GM19035 (cell line): ENCODE measurements around the gene AFG3L2.

Source experiments
- ATAC-seq: cut with Tn5 transposase; IDR thresholded peaks from one replicate; pipeline ENCODE4 v1.9.1; 2021; ENCODE audit not compliant: unreplicated experiment

The AFG3L2 gene

GRCh38 chr18:12362473-12363174 lies 14.4 kb downstream of the AFG3L2 start:
- ATAC-seq: no peak

GRCh38 chr18:12361770-12362378 lies 15.2 kb downstream of the AFG3L2 start:
- ATAC-seq: no peak

DNA sequence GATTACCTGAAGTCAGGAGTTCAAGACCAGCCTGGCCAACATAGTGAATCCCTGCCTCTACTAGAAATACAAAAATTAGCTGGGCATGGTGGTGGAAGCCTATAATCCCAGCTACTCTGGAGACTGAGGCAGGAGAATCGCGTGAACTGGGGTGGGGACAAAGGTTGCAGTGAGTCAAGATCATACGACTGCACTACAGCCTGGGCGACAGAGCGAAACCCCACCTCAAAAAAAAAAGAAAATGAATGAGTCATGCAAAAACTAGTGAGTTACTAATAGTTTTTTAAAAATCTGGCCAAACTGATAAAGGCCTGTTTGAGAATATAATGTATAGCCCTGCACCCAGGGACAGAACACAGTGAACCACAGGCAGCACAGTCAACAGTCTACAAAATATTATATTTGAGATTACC lies 17.5 kb downstream of the AFG3L2 start:
- no peak for ATAC-seq

DNA sequence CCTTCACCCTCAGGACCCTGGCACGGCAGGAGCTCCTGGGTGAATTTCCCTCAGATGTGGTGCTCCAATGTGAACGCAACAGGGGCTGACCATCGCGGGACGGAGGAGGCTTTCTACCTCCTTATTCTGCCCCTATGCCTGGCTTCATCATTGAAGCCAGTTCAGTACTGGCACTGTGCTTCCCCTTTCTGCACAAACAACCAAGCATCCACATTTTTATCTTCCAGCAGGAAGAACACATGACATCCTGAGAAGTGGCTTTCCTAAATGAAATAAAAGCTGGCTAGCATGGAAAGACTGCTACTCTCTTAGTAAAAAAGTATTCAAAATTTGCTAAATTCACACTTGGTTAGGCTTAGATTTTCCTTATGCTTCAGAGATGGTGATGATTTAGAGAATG lies 24.8 kb downstream of the AFG3L2 start:
- ATAC-seq: no peak

GRCh38 chr18:12347895-12348294 lies 29.1 kb downstream of the AFG3L2 start:
- ATAC-seq: no peak

DNA sequence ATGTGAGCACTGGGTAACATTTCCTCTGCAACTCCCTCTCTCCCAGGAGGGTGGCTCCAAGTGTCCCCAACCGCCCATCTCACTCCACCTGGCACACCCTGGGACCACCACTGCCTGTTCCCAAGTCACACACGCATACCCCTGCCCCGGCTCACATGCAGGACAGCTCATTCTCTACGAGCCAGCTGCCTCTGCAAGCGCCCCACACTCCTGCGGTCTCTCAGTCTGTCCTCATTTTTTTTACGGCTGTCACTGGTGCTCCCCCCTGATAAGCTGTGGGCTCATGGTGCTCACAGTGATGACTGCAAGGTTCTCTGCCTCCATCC lies 30.8 kb downstream of the AFG3L2 start:
- ATAC-seq: no peak

DNA sequence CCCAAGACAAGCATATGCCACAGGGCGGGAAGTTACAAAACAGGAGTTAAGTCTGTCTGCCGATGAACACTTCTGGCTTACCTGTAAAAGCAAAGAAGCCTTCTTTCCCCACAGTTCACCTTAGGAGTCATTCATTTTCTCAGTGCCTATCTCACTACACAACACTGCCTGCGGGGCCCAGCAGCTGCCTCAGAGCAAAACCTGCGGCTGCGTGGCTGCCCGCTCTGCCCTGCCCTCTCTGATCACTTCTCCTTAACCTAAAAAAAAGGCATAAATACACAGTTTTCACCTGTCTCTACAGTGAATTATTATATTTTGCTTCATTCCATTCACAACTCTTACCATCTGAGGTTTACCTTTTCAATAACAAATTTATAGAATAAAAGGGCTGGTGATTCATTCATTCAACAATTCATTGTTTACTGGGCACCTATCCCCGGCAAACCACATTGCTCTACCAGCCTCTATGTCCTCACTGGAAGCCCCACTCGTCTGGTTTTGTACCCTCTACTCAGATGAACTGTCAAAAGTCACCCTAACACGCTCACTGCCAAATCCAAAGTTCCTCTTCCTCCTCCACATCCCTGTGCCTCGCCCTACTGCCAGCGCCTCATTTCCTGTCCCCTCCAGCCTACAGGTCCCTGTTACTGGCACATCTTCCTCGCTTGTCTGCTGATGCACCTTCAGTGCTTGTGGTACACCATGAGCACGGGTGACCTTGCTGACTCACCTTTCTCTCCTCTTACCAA lies 31.4 kb downstream of the AFG3L2 start:
- no peak for ATAC-seq

DNA sequence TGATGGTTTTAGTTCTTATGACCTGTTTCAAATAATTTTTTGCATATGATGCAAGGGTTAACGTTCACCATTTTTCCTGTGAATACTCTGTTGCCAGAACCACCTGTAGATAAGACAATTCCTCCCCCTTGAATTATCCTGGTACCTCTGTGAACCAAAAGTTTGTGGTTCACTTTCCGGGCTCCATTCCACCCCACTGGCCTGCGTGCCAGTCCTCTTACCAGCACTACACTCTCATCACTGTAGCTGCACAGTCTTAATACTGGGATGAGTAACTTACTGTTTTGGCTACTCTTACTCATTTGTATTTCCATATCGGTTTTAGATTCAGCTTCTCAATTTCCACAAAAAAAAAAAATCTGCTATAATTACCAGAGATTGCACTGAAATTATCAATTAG lies 34.4 kb downstream of the AFG3L2 start:
- no peak for ATAC-seq

DNA sequence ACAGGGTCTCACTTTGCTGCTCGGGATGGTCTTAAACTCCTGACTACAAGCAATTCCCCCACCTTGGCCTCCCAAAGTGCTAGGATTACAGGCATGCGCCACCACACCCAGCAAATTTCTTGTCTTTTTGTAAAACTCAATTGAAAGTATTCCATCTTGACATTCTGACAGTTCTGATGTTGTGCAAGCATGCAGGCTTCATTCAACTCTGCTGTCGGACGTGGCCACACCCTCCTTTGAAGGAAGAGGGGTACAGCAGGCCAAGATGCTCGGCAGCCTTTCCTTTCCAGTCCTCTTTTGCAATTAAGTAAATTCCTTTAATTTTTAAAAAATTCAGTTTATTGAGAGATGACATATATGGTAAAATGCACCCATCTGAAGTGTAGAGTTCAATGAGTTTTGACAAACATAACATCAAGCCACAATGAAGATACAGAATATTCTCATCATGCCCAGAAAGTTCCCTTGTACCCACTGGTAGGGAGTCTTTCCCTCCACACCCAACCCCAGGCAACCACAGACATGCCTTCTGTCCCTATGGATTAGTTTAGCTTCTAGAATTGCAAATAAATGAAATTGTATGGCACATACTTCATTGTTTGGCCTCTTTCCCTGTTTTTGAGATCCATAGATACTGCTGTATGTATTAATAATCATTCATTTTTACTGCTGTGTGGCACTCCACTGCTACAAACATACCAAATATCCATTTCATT lies 35.9 kb downstream of the AFG3L2 start:
- no peak for ATAC-seq

DNA sequence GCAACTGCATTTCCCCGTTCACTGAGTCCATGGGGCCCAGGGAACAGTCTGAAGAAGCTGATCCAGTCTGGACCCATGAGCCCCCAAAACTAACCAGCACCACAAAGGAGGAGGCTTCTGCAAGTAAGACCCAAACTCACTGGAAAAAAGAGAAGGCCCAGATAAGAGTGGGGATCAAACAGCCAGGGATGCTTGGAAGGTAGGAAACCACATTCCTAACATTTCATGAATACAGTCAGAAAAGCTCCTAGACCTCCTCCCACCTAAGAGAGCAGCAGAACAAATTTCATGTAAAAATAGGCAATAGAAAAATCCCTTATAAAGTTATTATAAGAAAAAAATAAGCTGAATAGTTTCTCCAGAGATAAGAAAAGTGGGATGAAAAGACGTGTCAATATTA lies 38.6 kb downstream of the AFG3L2 start:
- ATAC-seq: no peak

GRCh38 chr18:12336887-12337286 lies 40.1 kb downstream of the AFG3L2 start:
- ATAC-seq: no peak

GRCh38 chr18:12336171-12336613 lies 40.8 kb downstream of the AFG3L2 start:
- no peak for ATAC-seq

- ATAC-seq: no peak
Measured at GRCh38 chr18:12335503-12335902, 41.5 kb downstream of the AFG3L2 start.

GRCh38 chr18:12334863-12335262 lies 42.2 kb downstream of the AFG3L2 start:
- no peak for ATAC-seq

GRCh38 chr18:12334366-12334808 lies 42.6 kb downstream of the AFG3L2 start:
- no peak for ATAC-seq

DNA sequence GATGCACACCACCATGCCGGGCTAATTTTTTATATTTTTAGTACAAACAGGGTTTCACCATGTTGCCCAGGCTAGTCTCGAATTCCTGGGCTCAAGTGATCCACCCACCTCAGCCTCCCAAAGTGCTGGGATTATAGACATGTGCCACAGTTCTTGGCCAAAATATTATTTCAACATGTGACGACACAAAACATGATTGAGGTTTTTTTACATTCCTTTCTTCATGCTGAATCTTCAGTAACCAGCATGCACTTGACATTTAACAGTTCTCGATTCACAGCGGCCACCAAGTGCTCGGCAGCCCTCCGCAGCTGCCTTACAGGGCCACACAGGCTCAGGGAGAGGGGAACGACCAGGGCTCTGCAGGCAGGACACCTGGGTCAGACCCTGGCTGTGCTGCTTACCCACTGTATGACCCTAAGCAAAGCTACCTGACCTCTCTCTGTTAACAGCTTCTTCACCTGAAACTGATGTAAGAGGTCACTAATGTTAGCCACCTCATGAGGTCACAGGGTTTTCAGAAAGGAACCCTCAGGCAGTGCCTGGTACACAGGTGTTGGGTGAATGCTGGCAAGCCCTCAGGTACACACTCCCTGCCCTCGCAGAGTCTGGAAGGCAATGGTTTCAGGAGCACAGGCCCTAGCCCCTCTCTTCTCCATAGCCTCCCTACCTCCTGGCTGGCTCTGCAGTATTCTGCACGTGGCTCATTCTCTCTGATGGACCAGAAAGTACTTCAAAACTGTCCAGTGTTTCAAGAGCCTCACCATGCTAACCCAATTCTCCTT lies 43.3 kb downstream of the AFG3L2 start:
- ATAC-seq: no peak

DNA sequence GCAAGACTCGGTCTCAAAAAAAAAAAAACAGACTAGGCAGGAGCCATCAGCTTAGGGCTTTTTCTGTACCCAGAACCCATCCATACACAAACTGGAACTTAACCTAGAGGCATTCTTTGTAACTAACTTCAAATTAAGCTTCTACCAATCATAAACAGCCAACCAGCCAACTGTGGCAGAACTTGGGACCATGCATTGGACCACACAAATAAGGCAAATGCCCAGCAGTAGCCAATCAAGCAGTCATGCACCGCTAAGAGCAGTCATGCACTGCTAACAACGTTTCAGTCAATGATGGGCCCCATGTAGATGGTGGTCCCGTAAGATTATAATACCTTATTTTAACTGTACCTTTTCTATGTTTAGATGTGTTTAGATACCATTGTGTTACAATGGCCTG lies 46.3 kb downstream of the AFG3L2 start:
- no peak for ATAC-seq

- no peak for ATAC-seq
Measured at GRCh38 chr18:12329125-12329698, 47.8 kb downstream of the AFG3L2 start.

DNA sequence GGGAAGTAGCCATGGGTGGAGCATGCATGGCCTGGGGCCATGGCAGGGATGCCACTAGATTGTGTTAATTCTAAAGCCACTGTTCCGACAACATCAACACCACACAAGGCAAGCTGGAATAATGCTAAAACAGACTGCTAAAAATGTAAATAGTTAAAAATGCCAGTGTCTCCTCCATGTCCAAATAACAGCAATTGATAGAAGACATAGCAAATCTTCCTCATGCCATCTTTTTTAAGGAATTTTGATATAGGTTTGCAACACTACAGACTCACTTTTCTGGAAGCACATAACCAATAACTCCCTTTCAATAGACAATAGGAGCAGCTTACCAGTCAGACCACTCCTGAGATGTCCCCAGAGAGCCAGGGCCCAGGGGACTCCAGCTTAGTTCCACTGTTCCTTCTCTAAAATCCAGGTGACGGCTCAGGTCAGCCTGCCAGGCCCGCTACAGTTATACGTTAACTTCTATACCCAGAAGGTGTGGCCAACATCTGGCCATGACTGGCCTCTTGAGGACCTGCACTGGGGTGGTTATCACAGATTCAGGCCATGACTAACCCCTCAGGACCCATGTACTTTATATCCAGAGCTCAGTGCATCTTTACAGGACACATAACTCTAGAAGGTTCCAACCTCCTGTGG lies 48.7 kb downstream of the AFG3L2 start:
- ATAC-seq: no peak
